ENCODE measurements around the gene SIL1.
"Not testable (repeated sequence)": the region's sequence is repeated elsewhere in the genome, so short reads cannot be mapped to it uniquely, and the experiment has no call there.

Gene SIL1

GRCh38 chr5:138921362-138921761 lies 276.8 kb downstream of the SIL1 start:
- DNase-seq (ENCODE audit: low read depth in 3 of 3), result not testable (repeated sequence)

- no peak for DNase-seq (ENCODE audit: low read depth in 3 of 3)
Observed at GRCh38 chr5:138920181-138920580, 278.0 kb downstream of the SIL1 start.

GRCh38 chr5:138918686-138919085 lies 279.5 kb downstream of the SIL1 start:
- DNase-seq (ENCODE audit: low read depth in 3 of 3), result no peak

GRCh38 chr5:138914338-138914737 lies 283.8 kb downstream of the SIL1 start:
- no peak for DNase-seq (ENCODE audit: low read depth in 3 of 3)

GRCh38 chr5:138913773-138914172 lies 284.4 kb downstream of the SIL1 start:
- DNase-seq (ENCODE audit: low read depth in 3 of 3), result no peak

- DNase-seq (ENCODE audit: low read depth in 3 of 3), result no peak
Observed at GRCh38 chr5:138912093-138912492, 286.1 kb downstream of the SIL1 start.

DNA sequence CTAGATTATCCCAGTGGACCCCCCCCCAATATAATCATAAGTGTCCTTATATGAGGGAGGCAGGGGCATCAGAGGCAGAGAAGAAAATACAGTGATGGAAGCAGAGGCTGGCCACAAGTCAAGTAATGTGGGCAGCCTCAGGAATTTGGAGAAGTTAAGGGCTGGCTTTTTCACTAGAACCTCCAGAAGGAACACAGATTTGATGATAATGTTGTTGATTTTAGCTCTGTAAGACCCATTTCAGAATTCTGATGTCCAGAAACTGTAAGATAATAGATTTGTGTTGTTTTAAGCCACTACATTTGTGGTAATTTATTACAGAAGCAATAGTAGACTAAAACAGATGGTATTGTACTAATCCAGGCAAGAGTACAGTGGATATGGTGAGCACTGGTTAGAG lies 286.7 kb downstream of the SIL1 start:
- no peak for DNase-seq (ENCODE audit: low read depth in 3 of 3)

GRCh38 chr5:138910546-138911185 lies 287.5 kb downstream of the SIL1 start:
- no peak for DNase-seq (ENCODE audit: low read depth in 3 of 3)

DNA sequence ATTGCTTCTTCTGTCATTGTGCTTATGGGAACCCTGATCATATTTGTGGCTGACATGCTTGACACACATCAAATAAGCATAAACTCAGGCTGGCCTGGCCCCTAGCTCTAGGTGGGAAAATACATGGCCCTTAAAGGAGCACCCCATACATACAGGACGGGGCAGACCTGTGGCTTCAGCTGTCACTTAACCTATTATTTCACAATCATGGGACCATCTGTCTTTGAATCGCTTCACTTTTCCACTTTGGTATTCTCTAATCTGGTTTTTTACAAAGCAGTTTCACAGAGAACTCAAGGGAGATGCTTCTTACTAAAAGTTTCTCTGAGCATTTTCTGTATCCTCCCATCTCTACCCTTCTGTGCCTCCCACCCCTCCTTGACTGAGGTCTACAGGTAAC lies 288.4 kb downstream of the SIL1 start:
- no peak for DNase-seq (ENCODE audit: low read depth in 3 of 3)

GRCh38 chr5:138905541-138905940 lies 292.6 kb downstream of the SIL1 start:
- DNase-seq (ENCODE audit: low read depth in 3 of 3), result no peak

GRCh38 chr5:138903130-138903775 lies 294.9 kb downstream of the SIL1 start:
- no peak for DNase-seq (ENCODE audit: low read depth in 3 of 3)

DNA sequence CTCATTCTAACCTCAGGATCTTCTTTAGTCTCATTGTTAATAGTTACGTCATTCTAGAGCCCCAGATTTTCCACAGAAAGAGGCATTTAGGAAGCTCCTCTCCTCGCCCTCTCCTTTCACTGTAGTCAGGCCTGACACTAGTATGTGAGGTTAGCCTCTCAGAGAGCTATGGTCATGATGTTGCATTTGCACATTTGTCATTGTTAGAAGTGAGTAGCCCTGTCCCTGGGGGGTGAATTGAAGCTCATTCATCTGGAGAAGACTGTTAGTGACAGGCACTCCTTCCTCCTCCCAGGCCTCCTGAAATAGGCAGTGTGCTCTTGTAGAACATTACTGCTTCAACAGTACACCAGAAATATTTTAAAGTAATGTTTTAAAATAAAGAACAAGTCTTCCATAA lies 296.5 kb downstream of the SIL1 start:
- no peak for DNase-seq (ENCODE audit: low read depth in 3 of 3)

GRCh38 chr5:138900281-138900965 lies 297.7 kb downstream of the SIL1 start:
- DNase-seq (ENCODE audit: low read depth in 3 of 3), result no peak

DNA sequence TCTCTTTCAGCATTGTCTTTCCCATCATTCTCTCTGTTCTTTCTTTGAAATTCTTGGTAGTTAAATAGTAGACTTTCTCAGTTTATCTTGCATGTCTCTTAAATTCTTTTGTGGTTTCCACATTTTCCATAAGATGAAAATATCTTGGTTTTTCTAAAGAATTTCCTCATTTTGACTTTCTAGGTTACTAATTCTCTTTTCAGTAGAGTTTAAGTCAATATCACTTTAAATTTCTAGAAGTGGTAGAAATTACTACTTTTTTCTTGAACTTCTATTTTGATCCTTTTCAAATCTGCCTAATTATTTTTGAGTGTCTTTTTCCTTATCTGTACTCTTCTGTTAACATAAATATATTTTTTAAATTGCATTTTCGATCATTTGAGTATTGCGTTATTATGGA lies 299.4 kb downstream of the SIL1 start:
- no peak for DNase-seq (ENCODE audit: low read depth in 3 of 3)

DNA sequence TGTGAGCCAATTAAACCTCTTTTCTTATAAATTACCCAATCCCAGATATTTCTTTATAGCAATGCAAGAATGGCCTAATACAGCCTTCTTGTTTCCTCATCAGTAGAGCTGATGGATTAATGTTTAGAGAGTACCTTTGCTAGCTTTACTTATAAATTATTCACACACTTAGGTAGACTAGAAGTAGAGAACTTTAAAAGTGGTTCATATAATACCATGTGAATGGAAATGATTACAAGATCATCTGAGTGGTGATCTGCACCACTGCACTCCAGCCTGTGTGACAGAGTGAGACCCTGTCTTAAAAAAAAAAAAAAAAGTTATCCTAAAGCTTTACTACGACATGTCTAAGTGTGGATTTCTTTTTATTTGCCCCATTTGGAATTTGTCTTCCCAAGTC lies 299.9 kb downstream of the SIL1 start:
- no peak for DNase-seq (ENCODE audit: low read depth in 3 of 3)
